Measurements from ENCODE around the gene APOBR.
"Not testable (repeated sequence)": the region's sequence is repeated elsewhere in the genome, so short reads cannot be mapped to it uniquely, and the experiment has no call there.

The APOBR gene

DNA sequence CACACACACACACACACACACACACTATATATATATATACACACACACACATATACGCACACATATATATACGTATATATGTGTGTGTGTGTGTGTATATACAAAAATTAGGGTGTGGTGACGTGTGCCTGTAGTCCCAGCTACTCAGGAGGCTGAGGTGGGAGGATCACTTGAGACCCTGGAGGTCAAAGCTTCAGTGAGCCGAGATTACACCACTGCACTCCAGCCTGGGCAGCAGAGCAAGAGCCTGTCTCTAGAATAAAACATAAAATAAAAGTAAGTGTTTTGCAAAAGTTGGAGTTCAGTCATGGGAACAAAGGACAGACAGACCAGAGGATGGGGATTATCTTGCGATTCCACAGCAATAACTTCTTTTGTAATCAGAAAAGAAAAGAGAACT is 33.5 kb downstream of the APOBR start:
- no peak for DNase-seq (ENCODE audit: low read depth)

- no peak for DNase-seq (ENCODE audit: low read depth)
These were observed 34.0 kb downstream of the APOBR start for GRCh38 chr16:28528463-28528867.

DNA sequence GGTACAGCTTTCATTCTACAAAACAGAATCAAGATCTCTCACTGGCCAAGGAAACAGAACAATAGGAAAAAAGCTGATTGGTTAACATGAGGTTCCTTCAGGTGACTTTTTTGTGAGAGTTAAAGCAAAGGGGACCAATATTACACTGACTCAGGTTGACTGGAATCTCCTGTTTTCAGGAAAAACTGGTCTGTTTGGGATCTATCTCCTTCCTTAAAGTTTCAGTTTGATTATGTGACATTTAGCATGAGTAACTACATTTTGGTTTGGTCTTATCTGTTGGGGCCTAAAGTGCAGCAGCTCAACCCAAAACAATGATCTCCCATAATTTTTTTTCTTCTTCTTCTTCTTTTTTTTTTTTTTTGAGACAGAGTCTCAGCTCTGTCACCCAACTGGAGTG is 34.7 kb downstream of the APOBR start:
- DNase-seq (ENCODE audit: low read depth) = no peak

- DNase-seq (ENCODE audit: low read depth) = no peak
These were observed 37.6 kb downstream of the APOBR start for GRCh38 chr16:28531777-28532744.

DNA sequence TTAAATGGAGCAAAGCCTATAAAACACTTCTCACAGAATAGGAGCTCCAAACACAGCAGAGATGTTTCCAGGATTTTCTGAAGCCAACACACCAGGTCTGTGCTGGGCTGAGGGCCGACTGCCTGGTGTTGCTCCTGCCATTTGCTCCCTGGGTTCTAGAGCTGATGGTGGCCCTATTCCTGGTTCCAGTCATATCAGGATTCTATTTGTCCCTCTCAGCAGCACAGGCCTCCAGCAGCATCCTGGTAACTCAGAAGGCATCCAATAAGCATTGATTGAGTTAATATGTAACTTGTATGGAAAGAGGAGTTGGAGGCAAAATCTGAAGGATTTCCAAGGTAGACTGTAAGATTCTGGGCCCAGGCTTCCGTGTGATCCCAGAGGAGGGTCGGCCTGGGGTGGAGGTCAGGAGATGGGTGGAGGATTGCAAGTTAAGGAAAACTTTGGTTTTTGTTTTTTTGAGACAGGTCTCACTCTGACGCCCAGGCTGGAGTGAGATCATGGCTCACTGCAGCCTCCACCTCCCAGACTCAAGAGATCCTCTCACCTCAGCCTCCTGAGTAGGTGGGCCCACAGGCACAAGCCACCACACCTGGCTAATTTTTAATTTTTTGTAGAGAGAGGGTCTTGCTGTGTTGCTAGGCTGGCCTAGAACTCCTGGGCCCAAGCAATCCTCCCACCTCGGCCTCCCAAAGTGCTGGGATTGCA is 38.7 kb downstream of the APOBR start:
- DNase-seq (ENCODE audit: low read depth) = no peak

DNA sequence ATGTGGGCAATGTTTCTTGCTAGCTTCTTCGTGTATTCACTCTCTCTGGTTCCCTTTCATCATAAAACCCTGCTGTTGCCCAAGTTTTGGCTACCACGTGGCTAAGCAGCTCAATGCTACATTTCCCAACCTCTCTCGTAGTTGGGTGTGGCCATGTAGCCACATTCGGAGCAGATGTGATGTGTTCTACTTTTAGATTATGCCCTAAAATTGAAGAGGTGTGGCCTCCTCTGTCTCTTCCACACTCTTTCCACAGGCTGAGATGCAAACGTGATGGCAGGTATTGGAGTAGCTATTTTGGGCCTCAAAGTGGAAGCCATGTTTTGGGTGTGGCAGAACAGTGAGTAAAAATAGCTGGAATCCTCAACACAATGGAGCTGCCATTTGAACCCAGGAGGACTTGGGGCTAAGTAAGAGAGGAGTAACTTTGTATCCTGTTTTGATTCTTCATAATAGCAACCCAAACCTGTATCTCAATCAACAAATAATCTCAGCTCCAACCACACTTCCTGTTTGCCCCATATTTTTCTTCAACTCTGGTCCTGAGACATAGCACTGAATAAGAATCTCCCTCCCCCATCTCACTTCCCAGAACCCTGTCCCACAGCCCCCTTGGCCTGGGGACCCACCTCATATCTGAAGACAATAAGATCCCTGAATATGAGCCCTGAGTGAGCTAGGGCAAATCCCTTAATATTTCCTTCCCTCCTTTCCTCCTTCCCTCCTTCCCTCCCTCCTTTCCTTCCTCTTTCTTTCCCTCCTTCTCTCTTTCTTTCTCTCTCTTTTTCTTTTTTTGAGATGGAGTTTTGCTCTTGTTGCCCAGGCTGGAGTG is 40.3 kb downstream of the APOBR start:
- no peak for DNase-seq (ENCODE audit: low read depth)

DNA sequence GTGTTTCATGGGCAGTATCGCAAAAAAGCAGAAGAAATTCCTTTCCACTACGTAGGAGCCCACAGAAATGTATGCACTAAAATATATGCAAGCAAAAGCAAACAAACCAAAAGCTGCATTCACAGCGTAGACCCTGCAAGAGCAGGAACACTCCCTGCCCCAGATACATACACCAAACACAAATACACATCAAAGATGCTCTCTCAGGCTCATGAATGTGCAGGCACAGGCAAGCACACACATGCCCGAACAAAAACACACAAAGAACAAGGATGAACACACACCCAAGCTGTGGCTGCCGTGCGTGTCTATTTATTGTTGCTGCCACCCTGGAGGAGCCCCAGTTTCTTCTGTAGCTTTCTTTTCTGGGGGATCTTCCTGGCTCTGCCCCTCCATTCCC is 42.6 kb downstream of the APOBR start:
- no peak for DNase-seq (ENCODE audit: low read depth)

DNA sequence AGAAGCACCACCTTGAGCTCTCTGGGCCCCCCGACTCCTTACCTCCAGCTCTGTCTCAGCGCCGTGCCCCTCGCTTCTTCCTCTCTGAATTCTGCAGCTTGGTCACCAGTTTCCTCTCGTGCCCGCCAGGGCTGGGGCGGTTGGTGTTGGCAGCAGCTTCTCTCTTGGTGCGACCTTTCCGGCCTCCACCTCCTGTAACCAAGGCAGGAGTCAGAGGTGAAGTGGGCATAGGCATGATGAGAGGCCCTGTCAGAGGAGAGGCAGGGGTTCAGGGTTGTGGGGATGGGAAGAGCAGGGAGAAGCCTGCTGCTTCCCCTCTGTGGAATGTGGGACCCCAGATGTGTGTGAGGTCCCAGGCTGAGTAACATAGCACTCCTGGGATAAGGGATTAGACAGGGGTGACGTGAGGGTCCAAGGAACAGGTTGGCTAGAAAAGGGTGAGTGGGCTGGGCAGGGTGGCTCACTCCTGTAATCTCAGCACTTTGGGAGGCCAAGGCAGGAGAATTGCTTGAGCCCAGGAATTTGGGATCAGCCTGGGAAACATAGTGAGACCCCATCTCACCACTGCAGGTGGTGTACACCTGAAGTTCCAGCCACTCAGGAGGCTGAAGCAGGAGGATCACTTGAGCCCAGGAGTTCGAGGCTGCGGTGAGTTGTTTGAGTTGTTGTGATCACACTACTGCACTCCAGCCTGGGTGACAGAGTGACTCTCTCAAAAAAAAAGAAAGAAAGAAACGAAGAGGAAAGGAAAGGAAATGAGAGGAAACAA is 43.7 kb downstream of the APOBR start:
- no peak for DNase-seq (ENCODE audit: low read depth)

GRCh38 chr16:28538733-28539596 is 44.5 kb downstream of the APOBR start, which contains the start of gene NUPR1:
Gene NUPR1 (minus strand): TSS chr16:28538974. CDS start chr16:28538907, 67 bp downstream.
- DNase-seq (ENCODE audit: low read depth) = no peak

DNA sequence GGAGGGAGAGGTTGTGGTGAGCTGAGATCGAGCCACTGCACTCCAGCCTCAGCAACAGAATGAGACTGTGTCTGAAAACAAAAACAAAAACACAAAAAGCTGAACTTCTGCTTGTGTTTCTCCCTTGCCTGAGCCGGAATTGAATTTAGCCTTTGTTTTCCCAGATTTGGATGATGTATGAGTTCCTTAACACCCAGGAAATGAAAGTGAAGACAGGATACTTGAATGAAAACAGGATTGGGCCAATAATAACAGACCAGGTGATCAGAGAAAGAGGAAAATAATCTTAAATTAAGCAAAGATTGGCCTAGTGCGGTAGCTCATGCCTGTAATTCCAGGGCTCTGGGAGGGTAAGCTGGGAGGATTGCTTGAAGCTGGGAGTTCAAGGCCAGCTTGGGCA is 45.9 kb downstream of the APOBR start:
- DNase-seq (ENCODE audit: low read depth) = no peak

- no peak for DNase-seq (ENCODE audit: low read depth)
These were observed 48.2 kb downstream of the APOBR start for GRCh38 chr16:28542646-28543045.

DNA sequence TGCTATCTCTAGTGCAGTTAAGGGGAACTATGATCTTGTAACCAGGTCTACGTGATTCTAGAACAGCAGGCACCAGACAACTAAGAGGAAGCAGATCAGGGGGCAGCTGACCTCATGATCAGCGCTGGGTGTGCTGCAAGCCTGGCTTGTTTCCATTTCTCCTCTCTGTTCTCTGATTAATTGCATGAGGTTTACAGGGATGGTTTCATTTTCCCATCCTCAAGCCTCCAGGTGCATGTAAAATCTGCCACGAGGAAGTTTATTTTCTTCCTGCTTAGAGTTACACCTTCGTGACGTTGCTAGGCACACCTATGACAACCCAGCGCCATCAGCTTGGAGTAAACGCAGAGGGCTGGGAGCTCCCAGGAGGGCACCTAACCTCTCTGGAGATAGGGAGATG is 48.6 kb downstream of the APOBR start:
- DNase-seq (ENCODE audit: low read depth) = no peak

GRCh38 chr16:28544998-28545397 is 50.6 kb downstream of the APOBR start:
- no peak for DNase-seq (ENCODE audit: low read depth)

GRCh38 chr16:28545964-28546363 is 51.5 kb downstream of the APOBR start:
- not testable (repeated sequence) for DNase-seq (ENCODE audit: low read depth)

DNA sequence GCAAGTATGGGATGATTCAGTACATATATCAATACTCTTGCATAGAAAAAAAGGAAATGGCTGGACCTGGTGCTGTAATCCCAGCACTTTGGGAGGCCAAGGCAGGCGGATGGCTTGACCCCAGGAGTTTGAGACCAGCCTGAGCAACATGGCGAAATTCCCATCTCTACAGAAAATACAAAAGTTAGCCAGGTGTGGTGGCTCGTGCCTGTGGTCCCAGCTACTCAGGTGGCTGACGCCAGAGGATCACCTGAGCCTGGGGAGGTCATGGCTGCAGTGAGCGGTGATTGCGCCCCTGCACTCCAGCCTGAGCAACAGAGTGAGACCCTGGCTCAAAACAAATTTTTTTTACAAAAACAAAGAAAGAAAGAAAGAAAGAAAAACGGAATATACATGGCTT is 52.2 kb downstream of the APOBR start:
- DNase-seq (ENCODE audit: low read depth) = no peak

DNA sequence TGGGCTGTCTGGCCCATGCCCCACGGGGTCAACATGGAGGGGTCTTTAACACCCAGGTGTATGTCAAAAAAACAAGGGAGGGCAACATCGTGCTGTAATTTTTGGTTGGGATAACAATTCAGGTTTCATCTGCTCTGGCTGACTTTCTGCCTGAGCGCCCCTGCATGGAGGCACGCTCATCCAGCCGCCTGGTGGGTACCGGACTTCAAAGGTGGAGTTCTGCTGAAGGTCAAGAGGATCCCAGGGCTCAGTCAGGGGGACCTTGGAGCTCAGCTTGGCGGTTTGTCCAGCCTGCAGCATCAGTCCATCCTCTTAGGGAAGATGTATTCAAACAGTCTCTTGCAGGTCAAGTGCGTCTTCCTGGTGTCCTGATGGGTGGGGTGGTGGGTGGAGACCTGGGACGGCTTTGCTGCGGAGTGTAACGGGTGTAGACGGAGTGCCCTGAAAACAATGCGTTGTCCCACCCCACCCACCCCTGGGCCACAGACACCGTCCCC is 53.9 kb downstream of the APOBR start:
- DNase-seq (ENCODE audit: low read depth) = no peak
